ENCODE measurements around the gene APBA2.

Gene APBA2

DNA sequence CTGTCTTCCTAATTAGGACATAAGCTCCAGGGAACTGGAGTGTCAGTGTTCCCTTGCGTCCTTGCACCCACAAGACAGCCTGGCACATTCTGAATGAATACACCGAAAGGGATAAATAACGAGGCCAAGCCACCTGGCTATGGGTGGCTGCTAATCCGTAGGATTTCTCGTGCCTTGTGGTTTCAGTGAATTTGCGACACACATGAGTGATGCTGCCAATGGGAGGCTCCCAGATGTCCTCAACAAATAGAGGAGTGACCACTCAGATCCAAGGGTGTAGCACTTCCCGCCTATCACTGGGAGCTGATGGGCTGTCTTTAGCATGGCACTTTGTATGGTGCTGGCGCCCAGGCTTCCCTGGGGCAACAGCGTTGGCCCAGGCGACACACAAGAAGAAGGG is 43.4 kb downstream of the APBA2 start:
- peaks cover 18% of the 10 kb centered on the region for H3K9me3 Mint-ChIP-seq
- no peaks in the 10 kb centered on the region for H3K27me3 Mint-ChIP-seq (ENCODE audit: low read depth, poor library complexity)
- no peak for DNase-seq
- no peak overlapping the region for H3K4me3 Mint-ChIP-seq
- H3K27ac Mint-ChIP-seq, result no peak overlapping the region
- H3K36me3 Mint-ChIP-seq (ENCODE audit: low read depth), result peaks cover 74% of the 10 kb centered on the region
- TF ChIP-seq, protein P1, sequence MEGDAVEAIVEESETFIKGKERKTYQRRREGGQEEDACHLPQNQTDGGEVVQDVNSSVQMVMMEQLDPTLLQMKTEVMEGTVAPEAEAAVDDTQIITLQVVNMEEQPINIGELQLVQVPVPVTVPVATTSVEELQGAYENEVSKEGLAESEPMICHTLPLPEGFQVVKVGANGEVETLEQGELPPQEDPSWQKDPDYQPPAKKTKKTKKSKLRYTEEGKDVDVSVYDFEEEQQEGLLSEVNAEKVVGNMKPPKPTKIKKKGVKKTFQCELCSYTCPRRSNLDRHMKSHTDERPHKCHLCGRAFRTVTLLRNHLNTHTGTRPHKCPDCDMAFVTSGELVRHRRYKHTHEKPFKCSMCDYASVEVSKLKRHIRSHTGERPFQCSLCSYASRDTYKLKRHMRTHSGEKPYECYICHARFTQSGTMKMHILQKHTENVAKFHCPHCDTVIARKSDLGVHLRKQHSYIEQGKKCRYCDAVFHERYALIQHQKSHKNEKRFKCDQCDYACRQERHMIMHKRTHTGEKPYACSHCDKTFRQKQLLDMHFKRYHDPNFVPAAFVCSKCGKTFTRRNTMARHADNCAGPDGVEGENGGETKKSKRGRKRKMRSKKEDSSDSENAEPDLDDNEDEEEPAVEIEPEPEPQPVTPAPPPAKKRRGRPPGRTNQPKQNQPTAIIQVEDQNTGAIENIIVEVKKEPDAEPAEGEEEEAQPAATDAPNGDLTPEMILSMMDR (IDR thresholded peaks at IDR 0.05), result no peak
- H3K4me1 Mint-ChIP-seq, result peaks cover 41% of the 10 kb centered on the region

DNA sequence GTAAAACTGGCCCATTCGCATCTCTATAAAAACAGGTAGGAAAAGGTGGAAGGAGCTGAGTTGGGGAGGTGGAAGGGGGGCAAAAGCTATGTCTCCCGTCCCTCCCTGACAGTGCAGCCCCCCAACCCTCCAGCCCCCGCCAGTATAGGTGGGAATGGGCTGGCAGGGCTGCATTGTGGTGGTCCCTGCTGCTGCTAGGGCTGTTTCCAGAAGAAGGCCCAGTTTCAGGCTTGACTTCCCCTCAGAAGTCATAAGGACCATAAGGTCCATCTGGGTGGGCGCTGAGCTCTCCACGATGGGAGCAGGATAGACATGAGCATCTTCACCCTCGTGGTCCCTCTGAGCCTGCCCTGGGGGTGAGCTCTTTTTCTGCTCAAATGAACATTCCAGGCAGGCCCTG is 44.2 kb downstream of the APBA2 start:
- TF ChIP-seq, protein P1 (IDR thresholded peaks at IDR 0.05), result no peak
- peaks cover 49% of the 10 kb centered on the region for H3K4me1 Mint-ChIP-seq
- peaks cover 18% of the 10 kb centered on the region for H3K9me3 Mint-ChIP-seq
- no peak overlapping the region for H3K4me3 Mint-ChIP-seq
- no peaks in the 10 kb centered on the region for H3K27me3 Mint-ChIP-seq (ENCODE audit: low read depth, poor library complexity)
- peaks cover 66% of the 10 kb centered on the region for H3K36me3 Mint-ChIP-seq (ENCODE audit: low read depth)
- peak overlapping the region; percentile 86 for H3K27ac Mint-ChIP-seq
- no peak for DNase-seq

DNA sequence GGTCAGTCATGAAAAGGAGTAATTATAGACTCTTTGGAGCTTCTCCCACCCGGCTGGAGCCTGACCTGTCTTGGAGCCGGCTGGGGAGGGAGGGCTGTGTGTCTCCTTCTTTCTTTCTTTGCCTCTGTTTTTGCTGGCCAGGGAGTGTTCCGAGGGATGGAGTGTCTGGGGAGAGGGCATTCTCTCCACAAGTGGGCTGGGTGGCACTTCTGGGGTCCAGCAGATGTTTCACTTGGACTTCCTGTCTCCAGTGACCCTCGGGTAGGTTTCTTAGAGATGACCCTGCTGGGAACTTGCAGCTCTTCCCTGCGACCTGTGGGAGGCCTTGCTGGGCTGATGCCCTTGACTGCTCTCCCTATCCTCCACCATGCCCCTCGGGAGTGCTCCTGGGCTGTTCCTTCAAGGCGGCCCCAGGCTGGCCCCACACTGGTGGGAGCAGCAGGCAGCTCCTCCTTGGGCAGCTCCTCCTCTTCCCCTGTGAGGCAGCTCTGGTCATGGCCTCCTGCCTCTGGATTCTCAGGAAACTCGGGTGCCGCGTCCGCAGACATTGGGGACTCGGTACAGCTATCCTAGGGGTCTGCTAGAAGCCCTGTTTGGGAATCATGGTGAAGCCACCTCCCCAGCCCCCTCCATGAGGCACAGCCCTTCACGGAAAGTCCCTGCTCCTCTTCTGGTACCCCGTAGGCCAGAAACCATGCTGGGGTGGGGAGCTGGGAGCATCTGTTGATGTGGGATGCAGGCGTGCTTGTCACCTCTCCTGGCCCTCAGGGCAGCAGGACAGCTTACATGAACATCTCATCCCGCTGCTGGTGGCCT is 44.9 kb downstream of the APBA2 start:
- peaks cover 18% of the 10 kb centered on the region for H3K9me3 Mint-ChIP-seq
- TF ChIP-seq, protein P1 (IDR thresholded peaks at IDR 0.05), result no peak
- H3K4me3 Mint-ChIP-seq, result no peak overlapping the region
- peaks cover 55% of the 10 kb centered on the region for H3K4me1 Mint-ChIP-seq
- H3K27me3 Mint-ChIP-seq (ENCODE audit: low read depth, poor library complexity), result no peaks in the 10 kb centered on the region
- H3K36me3 Mint-ChIP-seq (ENCODE audit: low read depth), result peaks cover 59% of the 10 kb centered on the region
- peak overlapping the region; percentile 86 for H3K27ac Mint-ChIP-seq
- no peak for DNase-seq

DNA sequence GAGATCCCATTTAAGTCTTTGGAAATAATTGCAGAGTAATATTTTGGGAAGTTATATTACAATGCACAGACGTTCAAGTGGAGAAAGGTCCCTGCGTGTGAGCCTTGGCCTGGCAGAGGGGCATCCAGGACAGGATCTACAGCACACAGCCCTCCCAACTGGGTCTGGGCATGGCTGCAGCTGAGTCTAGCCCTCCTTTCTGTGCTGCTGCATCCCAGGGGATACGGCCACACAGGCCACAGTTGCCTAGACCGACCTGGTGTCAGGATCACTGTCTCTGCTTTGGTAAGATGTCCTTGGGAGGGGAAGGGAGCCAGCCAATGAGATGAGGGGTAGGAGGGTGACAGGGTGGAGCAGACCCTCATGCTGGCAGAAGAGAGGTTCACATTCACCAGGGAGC is 46.1 kb downstream of the APBA2 start:
- TF ChIP-seq, protein P1 (IDR thresholded peaks at IDR 0.05), result no peak
- Mint-ChIP-seq H3K27me3 (ENCODE audit: low read depth, poor library complexity) (no peaks in the 10 kb centered on the region), H3K36me3 (ENCODE audit: low read depth) (peaks cover 52% of the 10 kb centered on the region), H3K9me3 (peaks cover 18% of the 10 kb centered on the region), H3K4me1 (peaks cover 64% of the 10 kb centered on the region), H3K4me3 (no peak overlapping the region), H3K27ac (no peak overlapping the region)
- no peak for DNase-seq

DNA sequence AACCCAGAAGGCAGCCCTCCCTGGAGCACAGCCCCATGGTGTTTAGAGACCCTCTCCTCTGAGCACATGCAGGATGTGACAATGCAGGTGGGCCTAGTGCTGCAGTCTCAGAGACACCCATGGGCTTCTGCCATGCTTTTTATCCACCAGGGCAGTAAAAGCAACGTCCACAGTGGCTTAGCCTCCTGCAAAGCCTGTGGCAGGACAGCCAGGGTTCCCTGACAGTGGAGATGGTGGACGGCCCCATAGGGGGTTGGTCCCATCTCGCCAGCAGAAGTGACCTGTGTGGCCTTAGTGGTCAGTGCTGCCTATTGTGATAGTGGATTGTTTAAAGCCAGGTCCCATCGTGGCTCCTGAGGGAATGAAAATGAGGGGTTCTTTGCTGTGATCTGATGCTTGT is 46.6 kb downstream of the APBA2 start:
- Mint-ChIP-seq H3K27ac (no peak overlapping the region), H3K27me3 (ENCODE audit: low read depth, poor library complexity) (no peaks in the 10 kb centered on the region), H3K9me3 (peaks cover 18% of the 10 kb centered on the region), H3K36me3 (ENCODE audit: low read depth) (peaks cover 47% of the 10 kb centered on the region), H3K4me1 (peaks cover 68% of the 10 kb centered on the region), H3K4me3 (no peak overlapping the region)
- DNase-seq, result no peak
- TF ChIP-seq, protein P1 (IDR thresholded peaks at IDR 0.05), result no peak
